Panc1 (cell line): Measurements from ENCODE around the gene NR2C2. TPM values are rescaled to one million over a fixed set of nuclear protein-coding genes. Genes with fewer than 3 reads are reported as not detected.

Experiments used
- ATAC-seq: fragments of 200-7000 bp; cut with Tn5 transposase; 2 replicates; pipeline ENCODE4 v1.9.1; 2020; ENCODE audit warnings: mild to moderate bottlenecking, moderate library complexity
- BruUV-seq: library from RNA; stranded (reverse); fragments of 400-500 nt; replicated peaks from 2 replicates; lab custom pipeline; 2021; lab: Mats Ljungman, UMichigan
- CTCF ChIA-PET: fragments of 300-600 bp; sonication (Branson Sonifier 250); formaldehyde crosslinking; loops from one replicate; lab custom pipeline; 2022; ENCODE audit warnings: antibody characterized with exemption; lab: Charles Lee
- POLR2A ChIA-PET: fragments of 300-600 bp; sonication (Branson Sonifier 250); formaldehyde crosslinking; loops from one replicate; lab custom pipeline; 2022; ENCODE audit warnings: antibody characterized with exemption; lab: Charles Lee
- DNase-seq: peaks from one replicate; pipeline ENCODE4 v3.0.0-alpha.2; 2010; ENCODE audit warnings: low read depth, low spot score
- H3K27ac ChIP-seq: 2 replicates; pipeline ENCODE4 v1.5.1; 2011; ENCODE audit warnings: mild to moderate bottlenecking, low read length, inconsistent platforms
- H3K27me3 ChIP-seq: fragments of 200-500 bp; sonication (Bioruptor generic); 2 replicates; pipeline ENCODE4 v1.6.0; 2014; ENCODE audit warnings: low read length, inconsistent platforms; ENCODE audit not compliant: control insufficient read depth, insufficient read depth
- H3K36me3 ChIP-seq: fragments of 200-500 bp; sonication (Bioruptor generic); 2 replicates; pipeline ENCODE4 v1.5.1; 2014; ENCODE audit warnings: inconsistent platforms, mild to moderate bottlenecking, low read length, moderate library complexity; ENCODE audit not compliant: control insufficient read depth, insufficient read depth
- H3K4me1 ChIP-seq: 2 replicates; pipeline ENCODE4 v1.5.1; 2011; ENCODE audit warnings: inconsistent platforms, mild to moderate bottlenecking, low read length, moderate library complexity; ENCODE audit not compliant: control insufficient read depth, insufficient read depth
- H3K4me3 ChIP-seq, 2 experiments: 2 replicates each; pipeline ENCODE4 v1.5.1; 2011 to 2012; ENCODE audit warnings: low read depth in 2 of 2, low read length in 2 of 2, mild to moderate bottlenecking in 2 of 2, inconsistent platforms in 1 of 2, moderate library complexity in 1 of 2
- H3K9me3 ChIP-seq: fragments of 200-500 bp; sonication (Bioruptor generic); 2 replicates; pipeline ENCODE4 v1.5.1; 2014; ENCODE audit warnings: low read depth, mild to moderate bottlenecking, inconsistent platforms, low read length, moderate library complexity; ENCODE audit not compliant: control insufficient read depth, insufficient read depth
- CTCF ChIP-seq: fragments of 450-650 bp; IDR thresholded peaks from 2 replicates; pipeline ENCODE4 v1.5.1; 2017; ENCODE audit warnings: mild to moderate bottlenecking
- POLR2AphosphoS5 ChIP-seq: IDR thresholded peaks from 2 replicates; pipeline ENCODE4 v1.6.1; 2012; ENCODE audit warnings: mild to moderate bottlenecking, low read depth, low read length, moderate library complexity
- REST ChIP-seq, 2 experiments: IDR thresholded peaks; 2 replicates each; pipeline ENCODE4 v1.6.1; 2011 to 2012; ENCODE audit warnings: low read depth in 2 of 2, control low read depth in 1 of 2, low read length in 1 of 2, mild to moderate bottlenecking in 1 of 2, moderate library complexity in 1 of 2; ENCODE audit not compliant: insufficient read depth in 1 of 2
- SIN3A ChIP-seq: IDR thresholded peaks from 2 replicates; pipeline ENCODE4 v1.6.1; 2012; ENCODE audit warnings: low read depth, mild to moderate bottlenecking, low read length, moderate library complexity, borderline replicate concordance; ENCODE audit not compliant: insufficient read depth
- TCF7L2 ChIP-seq: IDR thresholded peaks from 2 replicates; pipeline ENCODE4 v1.6.1; 2011; ENCODE audit warnings: mild to moderate bottlenecking, low read depth, low read length, inconsistent platforms
- in situ Hi-C: cut with HindIII; loops from 2 replicates; pipeline ENCODE4 v1.10.0; 2016; ENCODE audit warnings: low sequenced_read_pairs, low pct_unique_long_range_greater_than_20kb
- intact Hi-C: fragments of 100-400 bp; cut with micrococcal nuclease; formaldehyde crosslinking; loops from one replicate; pipeline ENCODE4 v1.10.0; 2022; ENCODE audit not compliant: unreplicated experiment
- total RNA-seq: library from RNA; stranded (reverse); gene quantifications from one replicate; pipeline ENCODE4 v1.2.1, GENCODE V29; 2021; ENCODE audit not compliant: unreplicated experiment

NR2C2 gene
- total RNA-seq, 1 experiment from 2014 or later = 30.6 TPM

- Histone ChIP-seq H3K4me1 (no peaks in the 10 kb centered on the region), H3K4me3 (no peak overlapping the region), H3K36me3 (no peaks in the 10 kb centered on the region), H3K27me3 (no peaks in the 10 kb centered on the region), H3K27ac (no peak overlapping the region), H3K9me3 (no peaks in the 10 kb centered on the region)
- in situ Hi-C loops (no loop called here), intact Hi-C loops (no loop called here)
- no peak for DNase-seq
- ChIA-PET CTCF (no interaction called here), POLR2A (no interaction called here)
- BruUV-seq = no TSS peak
- no peak for ATAC-seq
- TF ChIP-seq SIN3A (no peak), POLR2AphosphoS5 (no peak), REST (IDR thresholded peaks at IDR 0.05; ENCODE audit: insufficient read depth in 1 of 2, low read depth in 2 of 2, low read length in 1 of 2) (no peak), CTCF (no peak), TCF7L2 (no peak)
Observed at GRCh38 chr3:14933820-14934425, 13.5 kb upstream of the NR2C2 start.

- BruUV-seq = no TSS peak
- CTCF ChIA-PET = no interaction called here
- TF ChIP-seq POLR2AphosphoS5 = no peak
- no peak for TF ChIP-seq TCF7L2
- TF ChIP-seq CTCF = no peak
- TF ChIP-seq SIN3A = no peak
- no peak for TF ChIP-seq REST (IDR thresholded peaks at IDR 0.05; ENCODE audit: insufficient read depth in 1 of 2, low read depth in 2 of 2, low read length in 1 of 2)
- POLR2A ChIA-PET = no interaction called here
- H3K9me3 ChIP-seq = no peaks in the 10 kb centered on the region
- no peaks in the 10 kb centered on the region for H3K27me3 ChIP-seq
- H3K27ac ChIP-seq = no peak overlapping the region
- no peaks in the 10 kb centered on the region for H3K36me3 ChIP-seq
- in situ Hi-C loops (no loop called here), intact Hi-C loops (no loop called here)
- H3K4me1 ChIP-seq = no peaks in the 10 kb centered on the region
- ATAC-seq (no peak), DNase-seq (no peak)
- H3K4me3 ChIP-seq = no peak overlapping the region
Observed at GRCh38 chr3:14935592-14936345, 11.6 kb upstream of the NR2C2 start.
